GM19468 (cell line): Measurements from ENCODE around the gene MUS81.

Source experiments
- ATAC-seq: cut with Tn5 transposase; IDR thresholded peaks from one replicate; pipeline ENCODE4 v1.9.1; 2021; ENCODE audit warnings: mild to moderate bottlenecking, moderate library complexity, moderate number of reproducible peaks; ENCODE audit not compliant: unreplicated experiment; ENCODE audit errors: extremely low read depth

The MUS81 gene

DNA sequence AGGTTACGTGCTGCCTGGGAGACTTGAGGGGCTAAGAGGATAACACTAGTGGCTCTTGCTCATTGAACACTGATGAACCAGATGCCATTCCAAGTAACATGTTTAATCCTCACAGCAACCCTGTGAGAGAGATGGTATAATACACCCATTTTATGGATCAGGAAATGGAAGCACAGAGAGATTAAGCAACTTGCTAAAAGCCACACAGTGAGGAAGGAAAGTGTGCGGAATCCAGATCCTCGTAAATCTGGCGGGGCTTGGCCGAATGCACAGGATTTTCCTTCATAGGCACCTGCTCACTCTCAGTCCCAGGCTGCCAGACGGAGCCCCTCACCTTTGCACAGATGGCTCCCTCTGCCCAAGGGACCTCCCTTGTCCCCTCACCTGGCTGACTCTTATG, 47.6 kb downstream of the MUS81 start:
- no peak for ATAC-seq

DNA sequence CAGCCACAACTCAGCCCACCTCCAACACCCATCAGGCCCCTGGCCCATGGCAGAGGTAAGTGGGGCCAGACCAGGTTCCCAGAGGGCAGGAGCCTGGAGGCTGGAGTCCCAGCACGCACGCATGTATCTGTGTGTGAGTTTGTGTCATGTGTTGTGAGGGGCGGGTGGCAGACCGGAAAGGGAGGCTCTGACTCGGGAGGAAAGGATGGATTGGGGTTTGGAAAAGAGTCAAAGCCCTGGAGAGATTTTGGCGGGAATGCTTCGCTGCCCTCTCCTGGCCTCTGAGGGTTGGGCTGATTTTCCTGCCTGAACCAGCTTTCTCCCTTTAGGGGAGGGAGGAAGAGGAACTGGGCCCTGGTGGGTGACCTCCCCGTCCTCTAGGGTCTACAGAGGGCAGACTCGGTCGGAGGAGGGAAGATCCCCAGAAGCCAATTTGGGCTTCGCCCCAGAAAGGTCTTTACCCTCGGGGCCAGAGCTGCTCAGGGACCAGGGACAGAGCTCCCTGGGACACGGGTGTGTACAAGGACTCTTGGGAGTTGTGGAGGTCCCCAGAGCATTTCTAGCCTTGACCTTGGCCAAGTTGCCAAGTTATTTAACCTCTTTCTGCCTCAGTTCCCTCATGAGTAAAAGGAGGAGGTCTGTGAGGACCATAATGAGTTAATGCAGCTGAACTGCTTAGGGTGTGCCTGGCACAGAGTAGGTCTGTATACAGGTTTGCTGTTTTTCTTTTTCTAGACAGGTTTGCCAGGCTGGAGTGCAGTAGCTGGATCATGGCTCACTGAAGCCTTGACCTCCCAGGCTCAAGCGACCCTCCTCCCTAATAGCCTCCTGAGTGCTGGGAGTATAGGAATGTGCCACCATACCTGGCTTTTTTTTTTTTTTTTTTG, 51.7 kb downstream of the MUS81 start:
- no peak for ATAC-seq

DNA sequence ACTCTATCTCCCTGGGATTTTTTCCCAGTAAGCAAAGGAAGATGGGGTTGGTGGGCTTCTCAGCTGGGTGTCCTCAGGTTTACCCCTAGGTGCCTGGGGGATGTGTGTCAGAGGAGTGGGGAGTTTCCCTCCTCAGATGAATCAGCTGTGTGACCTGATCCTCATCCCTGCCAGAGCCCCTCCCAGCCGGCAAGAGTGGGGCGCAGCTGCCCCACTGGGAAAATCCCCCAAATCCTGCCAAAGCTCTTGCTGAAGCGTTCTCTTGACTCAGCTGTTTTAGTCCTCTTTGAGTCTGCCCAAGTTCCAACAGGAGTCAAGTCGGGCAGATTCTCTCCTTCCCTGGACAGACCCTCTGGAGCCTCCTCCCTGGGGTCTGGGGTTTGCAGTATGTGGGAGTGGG, 52.6 kb downstream of the MUS81 start:
- ATAC-seq, result no peak

DNA sequence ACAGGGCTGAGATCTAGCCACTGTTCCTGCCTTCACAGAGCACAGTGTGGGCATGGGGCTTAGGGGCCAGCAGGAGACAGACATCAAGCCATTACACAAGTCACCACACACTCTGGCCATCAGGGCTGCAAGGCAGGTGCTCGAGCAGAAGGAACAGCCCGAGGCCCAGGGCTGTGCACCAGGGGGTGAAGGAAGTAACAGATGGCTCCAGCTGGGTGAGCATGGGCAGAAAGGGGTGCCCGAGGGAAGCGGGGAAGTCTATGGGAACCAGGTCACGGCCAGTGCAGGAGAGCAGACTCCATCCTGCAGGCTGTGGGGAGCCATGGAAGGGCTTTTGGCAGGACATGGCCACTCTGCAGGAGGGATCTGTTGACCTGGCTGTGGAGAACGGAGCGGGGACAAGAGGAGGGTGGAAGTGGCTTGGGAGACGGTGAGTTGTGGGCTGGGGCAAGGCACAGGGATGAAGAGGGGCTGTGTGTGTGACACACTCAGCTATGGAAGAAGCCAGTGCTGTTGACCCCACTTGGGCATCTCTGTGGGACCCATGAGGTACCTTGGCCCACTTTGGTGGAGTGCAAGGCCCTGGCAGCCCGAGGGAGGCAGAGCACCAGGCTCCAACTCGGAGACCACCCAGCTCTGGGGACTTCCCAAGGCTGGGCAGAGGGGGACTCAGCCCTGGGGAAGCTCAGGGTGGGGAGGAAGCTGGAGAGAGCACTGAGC, 55.0 kb downstream of the MUS81 start:
- ATAC-seq, result no peak

DNA sequence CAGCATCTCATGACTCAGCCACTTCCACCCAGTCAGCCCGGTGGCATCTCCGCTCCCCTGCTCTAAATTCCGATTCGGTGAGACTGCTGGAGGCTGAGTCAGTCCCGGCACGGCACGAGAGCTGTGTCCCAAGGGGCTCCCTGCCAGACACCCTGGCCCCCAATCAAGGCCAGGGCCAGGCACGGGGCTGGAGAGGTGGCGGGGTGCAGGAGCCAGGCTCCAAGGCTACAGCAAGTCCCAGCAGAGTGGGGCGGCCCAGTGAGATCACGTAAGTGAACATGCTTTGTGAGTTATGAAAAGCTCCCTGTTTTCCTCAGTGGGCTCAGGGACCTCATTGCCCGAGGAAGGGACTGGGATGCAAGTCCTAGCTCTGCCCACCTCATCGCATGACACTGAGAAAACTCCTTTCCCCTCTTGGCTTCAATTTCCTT, 55.6 kb downstream of the MUS81 start:
- no peak for ATAC-seq
